Spinal cord (tissue), 10 donors: Measurements from ENCODE around the gene FOXA1. TPM values are rescaled to one million over a fixed set of nuclear protein-coding genes. Genes with fewer than 3 reads are reported as not detected.

ENCODE experiments used
- DNase-seq, 6 donors: peaks; one replicate each; pipeline versions ENCODE4 v3.0.0 to v3.0.0-alpha.2; 2013 to 2015; ENCODE audit warnings: low spot score in 6 of 6, low read depth in 4 of 6
- H3K27ac ChIP-seq: one replicate; pipeline ENCODE4 v1.5.1; 2013; ENCODE audit warnings: low read depth, low read length, control low read depth
- H3K27me3 ChIP-seq: one replicate; pipeline ENCODE4 v1.6.1; 2013; ENCODE audit warnings: low read length; ENCODE audit not compliant: control insufficient read depth, insufficient read depth
- H3K36me3 ChIP-seq: one replicate; pipeline ENCODE4 v1.6.1; 2013; ENCODE audit warnings: low read length; ENCODE audit not compliant: control insufficient read depth, insufficient read depth
- H3K4me1 ChIP-seq: one replicate; pipeline ENCODE4 v1.6.1; 2013; ENCODE audit warnings: low read length; ENCODE audit not compliant: control insufficient read depth, insufficient read depth
- H3K4me3 ChIP-seq: one replicate; pipeline ENCODE4 v1.5.1; 2013; ENCODE audit warnings: low read depth, low read length, control low read depth
- H3K9me3 ChIP-seq: one replicate; pipeline ENCODE4 v1.6.1; 2013; ENCODE audit warnings: low read length; ENCODE audit not compliant: control insufficient read depth, insufficient read depth
- WGBS: methylation state at CpG from one replicate; pipeline ENCODE4 v1.1.5; 2013; ENCODE audit warnings: missing lambda C conversion rate; ENCODE audit not compliant: insufficient coverage; 5-methylcytosine and 5-hydroxymethylcytosine counted together
- polyA plus RNA-seq, 2 donors: library from polyadenylated mRNA; unstranded; fragments of 120-200 nt; gene quantifications; one replicate each; pipeline ENCODE4 v1.2.1, GENCODE V29; 2013; ENCODE audit not compliant: insufficient read length in 2 of 2
- total RNA-seq, 2 donors: library from RNA; depleted of rRNA in 1 of 2; stranded (reverse); fragments of 120-200 nt in 1 of 2; fragments of >200 nt in 1 of 2; gene quantifications; one replicate each; pipeline versions ENCODE4 v1.2.3 to v1.2.4, GENCODE V29; 2013 to 2014
- donor health status: healthy.

The FOXA1 gene
- total and polyA plus RNA-seq, 4 donors = 0.40 to 4.4 (median 2.5) TPM

DNA sequence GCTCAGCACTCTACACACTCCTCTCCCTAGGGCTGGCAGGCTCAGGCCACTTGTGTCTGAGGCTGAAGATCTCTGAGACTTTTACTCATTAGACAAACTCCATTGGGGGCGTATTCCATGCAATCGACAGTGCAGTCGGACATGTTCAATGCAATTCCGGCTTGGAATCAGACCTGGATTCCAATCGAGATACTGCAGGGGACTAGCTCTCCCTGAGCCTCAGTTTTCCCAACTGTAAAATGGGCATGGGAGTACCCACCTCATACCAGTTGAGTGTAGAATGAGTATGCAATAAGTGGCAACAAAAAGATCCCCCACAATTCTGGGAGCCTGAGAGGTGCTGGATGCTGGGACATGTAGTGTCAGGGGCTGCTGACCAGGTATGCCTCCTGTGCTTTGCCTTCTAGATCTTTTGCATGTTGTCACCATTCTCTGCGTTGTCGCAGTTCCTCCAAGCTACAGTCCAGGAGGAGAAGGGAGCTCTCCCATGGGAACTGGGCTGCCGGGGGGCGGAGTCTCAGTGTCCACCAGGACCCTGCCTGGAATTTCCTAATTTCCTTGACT is 8.7 kb upstream of the FOXA1 start:
- H3K4me3 ChIP-seq = no peak overlapping the region
- H3K9me3 ChIP-seq = no peaks in the 10 kb centered on the region
- peaks cover 80% of the 10 kb centered on the region for H3K27me3 ChIP-seq
- peaks cover 15% of the 10 kb centered on the region for H3K4me1 ChIP-seq
- no peak for DNase-seq
- H3K27ac ChIP-seq = no peak overlapping the region
- WGBS = 73% methylated on average over 8 of the region's 9 CpGs
- no peaks in the 10 kb centered on the region for H3K36me3 ChIP-seq

DNA sequence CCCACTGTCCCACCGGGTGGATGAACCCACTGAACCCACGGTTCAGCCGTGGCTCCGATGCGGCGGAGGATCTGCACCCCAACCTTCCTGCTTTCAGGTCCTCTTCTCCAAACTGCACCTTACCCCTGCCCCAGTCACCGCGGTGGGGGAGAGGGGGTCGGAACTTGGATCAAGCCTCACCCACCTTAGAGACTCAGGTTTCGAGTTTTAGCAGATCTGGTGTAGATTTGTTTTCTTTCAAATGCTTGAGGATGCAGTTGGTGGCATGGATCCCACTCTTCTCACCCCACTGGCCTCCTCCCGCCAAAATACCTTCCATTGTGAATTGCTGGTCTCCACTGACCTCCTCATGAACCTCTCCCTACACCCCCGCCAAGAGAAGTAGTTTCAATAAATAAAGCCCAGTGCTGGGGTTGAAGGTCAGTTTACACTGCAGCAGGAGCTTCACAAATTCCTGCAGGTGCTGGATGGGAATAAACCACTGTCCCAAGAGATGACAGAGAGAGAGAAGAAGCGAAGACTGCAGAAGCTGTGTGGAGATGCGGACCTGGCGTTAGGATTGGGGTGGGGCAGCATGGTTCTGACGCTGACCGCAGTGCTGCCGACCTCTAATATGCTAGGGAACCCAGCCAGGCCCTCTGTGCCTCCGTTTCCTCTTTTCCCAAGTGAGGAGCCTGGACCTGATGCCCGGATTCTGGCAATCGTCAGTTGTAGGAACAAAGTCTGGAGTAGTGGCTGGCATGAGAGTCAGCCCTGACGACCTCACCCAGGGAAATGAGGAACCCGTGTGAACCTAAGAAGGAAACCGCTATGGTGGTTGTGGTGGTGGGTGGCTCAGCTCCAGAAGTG is 7.8 kb upstream of the FOXA1 start:
- 24% methylated on average over 18 of the region's 24 CpGs for WGBS
- H3K9me3 ChIP-seq = no peaks in the 10 kb centered on the region

DNA sequence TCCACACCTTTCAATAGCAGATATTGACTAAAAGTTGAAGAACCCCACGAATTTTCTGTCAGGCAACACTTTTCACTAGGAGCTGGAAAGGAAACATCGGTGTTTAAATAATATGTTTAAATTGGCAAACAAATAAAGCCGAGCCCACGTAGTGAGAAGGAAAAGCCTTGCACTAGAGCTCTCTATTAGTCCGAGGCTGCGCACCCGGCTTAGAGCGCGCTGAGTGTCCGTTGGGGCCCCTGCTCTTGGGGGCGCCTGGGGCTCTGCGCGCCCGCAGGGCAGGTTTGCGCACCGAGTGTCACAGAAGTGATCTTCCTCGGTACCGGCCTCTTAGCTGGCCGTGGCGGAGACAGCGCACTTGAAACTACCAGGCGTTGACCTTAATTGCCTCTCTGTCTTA is 6.8 kb upstream of the FOXA1 start:
- 8% methylated on average over 15 of the region's 22 CpGs for WGBS
- H3K27me3 ChIP-seq = peaks cover 94% of the 10 kb centered on the region
- no peaks in the 10 kb centered on the region for H3K36me3 ChIP-seq
- H3K9me3 ChIP-seq = no peaks in the 10 kb centered on the region
- no peak overlapping the region for H3K4me3 ChIP-seq
- no peak overlapping the region for H3K27ac ChIP-seq
- H3K4me1 ChIP-seq = peaks cover 28% of the 10 kb centered on the region
- DNase-seq = no peak

More for the DNA sequence above, 7.8 kb upstream of the FOXA1 start:
- H3K4me1 ChIP-seq = peaks cover 24% of the 10 kb centered on the region
- no peak for DNase-seq
- H3K36me3 ChIP-seq = no peaks in the 10 kb centered on the region
- no peak overlapping the region for H3K4me3 ChIP-seq
- H3K27ac ChIP-seq = no peak overlapping the region
- H3K27me3 ChIP-seq = peaks cover 84% of the 10 kb centered on the region

DNA sequence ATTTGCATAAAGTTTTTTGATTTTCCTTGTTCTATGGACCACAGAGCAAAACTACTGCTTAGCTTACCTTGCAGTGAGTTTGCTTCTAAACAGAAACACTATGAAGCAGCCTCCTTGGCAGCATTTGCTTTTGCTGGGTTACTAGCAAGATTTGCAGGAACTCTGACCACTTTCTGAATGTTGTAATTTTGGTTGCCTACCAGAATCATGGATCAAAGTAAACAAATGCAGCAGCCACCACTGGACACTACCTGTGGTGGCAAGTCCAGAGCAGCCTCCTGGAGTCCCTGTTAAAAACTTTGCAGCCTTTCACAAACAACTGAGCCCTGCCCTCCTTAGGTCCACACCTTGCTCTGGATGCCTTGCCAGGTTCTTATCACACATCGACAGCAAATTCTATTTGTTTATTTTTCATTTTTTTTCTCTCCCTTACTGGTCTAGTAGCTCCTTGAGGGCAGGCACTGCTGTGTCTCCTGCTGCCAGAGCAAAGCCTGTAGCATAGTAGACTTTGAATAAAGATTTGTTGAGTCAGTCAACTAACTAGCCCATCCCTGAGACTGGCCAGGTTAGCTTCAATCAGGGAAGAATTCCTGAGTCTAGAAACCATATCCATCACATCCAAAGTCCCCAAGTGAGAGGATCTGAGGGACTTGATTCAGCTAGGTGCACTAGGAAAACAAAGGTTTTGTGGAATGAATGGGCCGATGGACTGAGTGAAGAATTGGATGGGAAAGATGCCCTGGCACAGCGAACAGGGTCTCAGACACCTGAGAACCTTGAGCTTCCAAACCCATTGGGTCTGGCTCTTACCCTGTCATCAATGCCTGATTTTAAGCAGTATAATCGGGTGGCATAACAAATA is 6.1 kb upstream of the FOXA1 start:
- H3K27me3 ChIP-seq = peaks cover 99% of the 10 kb centered on the region
- DNase-seq = no peak
- no peaks in the 10 kb centered on the region for H3K36me3 ChIP-seq
- no peak overlapping the region for H3K4me3 ChIP-seq
- no peaks in the 10 kb centered on the region for H3K9me3 ChIP-seq
- peaks cover 31% of the 10 kb centered on the region for H3K4me1 ChIP-seq
- no peak overlapping the region for H3K27ac ChIP-seq
- 53% methylated on average over 4 of the region's 4 CpGs for WGBS

DNA sequence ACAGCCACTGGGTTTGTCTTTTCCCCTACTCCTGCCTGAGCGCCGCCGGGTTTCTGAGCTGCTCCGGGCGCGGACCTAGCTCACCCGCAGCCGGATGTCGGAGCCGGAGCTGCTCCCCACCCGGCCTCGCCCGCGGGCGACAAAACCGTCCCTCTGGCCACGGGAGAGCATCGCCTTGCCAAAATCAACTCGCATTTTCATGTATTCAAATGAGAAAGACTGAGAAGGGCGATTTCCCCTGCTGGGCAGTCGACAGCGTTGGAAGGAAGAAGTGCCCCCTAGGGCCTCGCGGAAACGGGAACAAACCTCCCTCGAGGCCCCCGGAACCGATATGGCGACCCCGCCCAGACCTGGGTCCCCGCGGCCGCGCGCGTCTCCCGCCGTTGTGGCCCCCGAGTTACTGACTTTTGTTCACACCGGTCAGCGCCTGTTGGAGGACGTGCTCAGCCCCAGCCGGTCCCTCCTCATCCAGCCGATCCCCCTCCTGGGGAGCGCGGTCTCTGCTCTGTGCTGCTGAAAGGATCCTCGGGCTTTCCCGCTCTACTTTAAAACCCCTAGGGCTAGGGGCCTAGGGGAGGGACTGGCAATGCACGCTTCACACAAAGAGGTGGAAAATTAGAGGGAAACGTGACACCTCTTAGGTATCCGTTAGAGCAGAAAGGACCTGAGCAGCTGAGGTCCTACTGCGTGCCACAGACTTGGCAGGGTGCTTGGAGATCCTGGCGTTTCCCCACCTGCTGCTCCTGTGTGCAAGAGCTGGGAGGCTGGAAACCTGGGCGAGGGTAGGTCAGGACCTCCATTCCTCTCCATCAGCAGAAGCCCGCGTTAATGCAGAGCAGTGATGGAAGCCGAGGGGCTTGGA is 4.7 kb upstream of the FOXA1 start:
- peak in 2 of 6 donors; percentile 32 to 39 for DNase-seq
- no peaks in the 10 kb centered on the region for H3K9me3 ChIP-seq
- peaks cover 40% of the 10 kb centered on the region for H3K4me1 ChIP-seq
- under 1% methylated on average over 50 of the region's 57 CpGs for WGBS
- no peak overlapping the region for H3K27ac ChIP-seq
- peak overlapping the region; percentile 19 for H3K4me3 ChIP-seq
- H3K36me3 ChIP-seq = no peaks in the 10 kb centered on the region
- peaks cover 99% of the 10 kb centered on the region for H3K27me3 ChIP-seq

DNA sequence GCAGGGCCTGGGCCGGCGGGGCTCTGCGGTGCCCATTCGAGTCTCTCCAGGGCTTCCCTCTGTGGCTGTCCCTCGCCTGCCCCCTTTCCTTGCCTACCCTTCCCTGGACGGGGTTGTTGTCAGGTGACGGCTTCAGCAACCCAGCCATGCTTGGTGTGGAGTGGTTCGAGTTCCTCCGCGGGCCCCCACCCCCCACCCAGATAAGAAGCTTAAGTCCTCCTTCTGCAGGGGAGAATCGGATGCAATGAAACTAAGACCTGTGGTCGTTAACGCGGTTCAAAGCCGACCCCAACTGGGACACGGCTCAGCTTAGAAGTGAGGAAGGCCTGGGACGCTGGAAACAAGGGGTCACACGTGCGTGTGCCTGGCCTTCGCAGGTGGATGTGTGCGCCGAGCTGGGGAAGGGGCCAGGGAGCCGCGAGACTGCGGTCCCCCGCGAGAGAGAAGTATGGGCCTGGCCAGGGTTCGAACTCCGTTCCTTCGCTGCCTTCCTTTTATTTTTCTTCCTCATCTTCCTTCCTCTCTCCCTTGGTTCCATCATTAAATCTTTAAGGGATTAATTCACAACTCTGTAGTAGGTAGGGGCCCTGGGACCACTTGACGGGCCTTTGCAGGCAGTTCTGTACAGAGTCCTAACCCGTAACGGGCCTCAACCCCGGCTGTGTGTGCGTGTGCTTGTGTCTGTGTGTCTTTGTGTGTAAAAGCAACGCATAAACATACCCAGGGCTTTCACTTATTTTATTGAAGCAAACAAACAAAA is 3.9 kb upstream of the FOXA1 start:
- WGBS = 3% methylated on average over 23 of the region's 36 CpGs

DNA sequence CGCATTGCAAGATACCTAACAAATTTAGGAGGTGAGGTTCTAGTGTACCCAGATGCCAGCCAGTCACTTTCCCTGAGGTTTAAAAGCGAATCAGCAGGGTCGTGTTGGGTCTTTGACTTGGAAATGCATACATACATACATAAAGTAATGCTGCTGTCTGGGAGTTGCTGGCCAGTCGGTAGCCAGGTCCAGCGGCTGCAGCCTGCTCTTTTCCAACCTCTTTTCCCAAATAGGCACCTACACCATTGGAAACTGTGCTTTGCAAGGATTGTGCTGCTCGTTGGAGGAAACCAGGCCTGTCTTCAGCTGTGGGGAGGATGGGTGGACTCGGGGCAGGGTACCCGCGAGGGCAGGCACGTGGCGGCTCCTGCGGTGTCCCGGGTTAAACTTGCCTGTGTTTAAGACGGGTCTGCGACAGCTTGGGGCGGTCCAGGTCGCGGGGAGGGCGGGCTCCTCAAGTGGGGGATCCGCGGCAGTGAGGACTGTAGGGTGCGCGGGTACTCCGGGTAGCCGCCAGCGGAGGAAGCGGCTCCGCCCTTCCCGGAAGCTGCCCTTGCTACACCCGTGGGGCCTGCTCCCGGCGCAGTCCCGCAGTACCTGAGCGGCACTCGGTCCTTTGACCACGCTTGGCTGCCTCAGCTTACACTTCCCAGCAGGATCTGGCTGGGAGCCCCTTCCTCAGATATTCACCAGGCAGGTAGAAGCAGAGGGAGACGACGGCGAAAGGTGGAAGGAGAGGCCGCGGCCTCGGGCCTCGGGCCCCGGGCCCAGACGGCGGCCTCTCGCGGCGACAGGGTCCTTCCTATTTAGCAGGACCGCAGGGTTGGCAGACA is 3.1 kb upstream of the FOXA1 start:
- Histone ChIP-seq H3K4me1 (peaks cover 44% of the 10 kb centered on the region), H3K36me3 (no peaks in the 10 kb centered on the region), H3K9me3 (no peaks in the 10 kb centered on the region), H3K4me3 (no peak overlapping the region), H3K27ac (no peak overlapping the region), H3K27me3 (peaks cover 97% of the 10 kb centered on the region)
- DNase-seq = no peak
- WGBS = 2% methylated on average over 45 of the region's 50 CpGs

More for the DNA sequence above, 3.9 kb upstream of the FOXA1 start:
- Histone ChIP-seq H3K9me3 (no peaks in the 10 kb centered on the region), H3K4me1 (peaks cover 44% of the 10 kb centered on the region), H3K4me3 (peak overlapping the region; percentile 19), H3K27me3 (peaks cover 98% of the 10 kb centered on the region), H3K36me3 (no peaks in the 10 kb centered on the region), H3K27ac (no peak overlapping the region)
- no peak for DNase-seq

DNA sequence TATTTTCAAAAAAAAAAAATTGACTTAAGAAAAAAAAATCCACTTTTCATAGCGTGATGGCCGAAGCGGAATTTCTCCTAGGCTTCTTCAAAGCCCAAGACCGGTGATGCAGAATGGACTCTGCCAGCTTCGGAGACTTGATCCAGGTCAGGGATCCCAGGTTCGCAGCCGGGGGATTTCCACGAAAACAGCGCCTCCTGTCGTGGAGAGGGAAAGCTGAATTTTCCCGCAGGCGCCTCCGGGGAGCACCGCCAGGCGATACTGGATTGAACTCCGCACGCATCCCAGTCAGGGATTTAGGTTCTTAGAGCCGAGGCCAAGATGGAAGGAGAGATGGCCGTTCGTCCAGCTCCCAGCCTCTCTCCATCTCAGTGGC is 2.5 kb upstream of the FOXA1 start:
- peak in 1 of 6 donors; percentile 11 for DNase-seq
- Histone ChIP-seq H3K36me3 (no peaks in the 10 kb centered on the region), H3K9me3 (no peaks in the 10 kb centered on the region), H3K4me3 (no peak overlapping the region), H3K27ac (no peak overlapping the region), H3K27me3 (peaks cover 97% of the 10 kb centered on the region), H3K4me1 (peaks cover 49% of the 10 kb centered on the region)
- WGBS = 4% methylated on average over 18 of the region's 20 CpGs
